ENCODE results near the gene LXN.
A peak's percentile ranks its signal among the peaks of the same experiment; 100 is the strongest.

LXN gene

GRCh38 chr3:158658889-158659288 lies 13.6 kb downstream of the LXN start:
- no peak for DNase-seq (ENCODE audit: low read depth)
- H3K4me3 ChIP-seq (replicated peaks; ENCODE audit: low read depth, low read length), result no peak overlapping the region
- no peak for TF ChIP-seq CTCF (IDR thresholded peaks at IDR 0.05; ENCODE audit: low read length, missing control alignments)

DNA sequence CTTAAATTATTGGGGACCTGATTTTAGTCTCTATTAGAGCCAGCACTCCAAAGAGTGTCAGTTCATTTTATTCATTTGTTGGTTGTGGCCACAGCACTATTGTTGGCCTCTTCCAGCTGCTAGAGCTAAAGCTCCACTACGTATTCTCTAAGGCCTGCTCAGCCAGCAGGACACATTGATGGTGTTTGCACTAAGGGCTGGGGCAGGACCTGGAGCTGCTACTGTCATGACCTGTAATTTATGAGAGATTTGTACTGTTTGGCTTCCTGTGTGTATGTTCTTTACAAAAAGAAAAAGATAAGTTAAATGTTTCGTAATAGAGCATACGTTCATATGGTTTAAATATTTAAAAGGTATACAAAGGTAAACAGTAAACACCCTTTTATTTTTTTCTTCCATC lies 20.0 kb downstream of the LXN start:
- no peak for TF ChIP-seq CTCF (IDR thresholded peaks at IDR 0.05; ENCODE audit: low read length, missing control alignments)
- H3K4me3 ChIP-seq (replicated peaks; ENCODE audit: low read depth, low read length), result no peak overlapping the region
- DNase-seq (ENCODE audit: low read depth), result no peak

GRCh38 chr3:158651192-158651591 lies 21.3 kb downstream of the LXN start:
- DNase-seq (ENCODE audit: low read depth), result no peak
- no peak overlapping the region for H3K4me3 ChIP-seq (replicated peaks; ENCODE audit: low read depth, low read length)
- TF ChIP-seq CTCF (IDR thresholded peaks at IDR 0.05; ENCODE audit: low read length, missing control alignments), result no peak

DNA sequence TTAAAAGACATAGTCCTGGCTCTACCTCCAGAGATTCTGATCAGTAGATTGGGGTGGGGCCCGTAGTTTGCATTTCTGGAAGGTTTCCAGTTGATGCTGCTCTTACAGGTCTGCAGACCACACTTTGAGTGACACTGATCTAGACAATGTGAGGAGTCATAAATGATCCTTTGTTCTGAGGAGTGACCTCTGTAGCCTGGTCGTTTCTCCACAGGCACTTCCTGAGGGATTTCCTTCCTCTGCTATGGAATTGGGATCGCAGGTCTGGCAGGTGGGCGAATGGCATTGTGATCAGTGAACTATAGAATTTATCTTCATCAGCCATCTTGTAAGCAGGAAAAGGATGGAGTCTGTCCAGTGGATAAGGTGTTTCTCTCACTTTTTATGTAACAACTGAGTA lies 22.7 kb downstream of the LXN start:
- TF ChIP-seq CTCF (IDR thresholded peaks at IDR 0.05; ENCODE audit: low read length, missing control alignments), result no peak
- no peak overlapping the region for H3K4me3 ChIP-seq (replicated peaks; ENCODE audit: low read depth, low read length)
- no peak for DNase-seq (ENCODE audit: low read depth)

GRCh38 chr3:158644345-158644908 lies 28.0 kb downstream of the LXN start, which contains the start of gene GFM1:
Gene GFM1 (plus strand): TSS chr3:158644527. CDS start chr3:158644635, 108 bp downstream.
- TF ChIP-seq CTCF (IDR thresholded peaks at IDR 0.05; ENCODE audit: low read length, missing control alignments), result peak; percentile 93
- H3K4me3 ChIP-seq (replicated peaks; ENCODE audit: low read depth, low read length), result peak within 1 kb of the TSS; percentile 73
- peak; percentile 97 for DNase-seq (ENCODE audit: low read depth)

DNA sequence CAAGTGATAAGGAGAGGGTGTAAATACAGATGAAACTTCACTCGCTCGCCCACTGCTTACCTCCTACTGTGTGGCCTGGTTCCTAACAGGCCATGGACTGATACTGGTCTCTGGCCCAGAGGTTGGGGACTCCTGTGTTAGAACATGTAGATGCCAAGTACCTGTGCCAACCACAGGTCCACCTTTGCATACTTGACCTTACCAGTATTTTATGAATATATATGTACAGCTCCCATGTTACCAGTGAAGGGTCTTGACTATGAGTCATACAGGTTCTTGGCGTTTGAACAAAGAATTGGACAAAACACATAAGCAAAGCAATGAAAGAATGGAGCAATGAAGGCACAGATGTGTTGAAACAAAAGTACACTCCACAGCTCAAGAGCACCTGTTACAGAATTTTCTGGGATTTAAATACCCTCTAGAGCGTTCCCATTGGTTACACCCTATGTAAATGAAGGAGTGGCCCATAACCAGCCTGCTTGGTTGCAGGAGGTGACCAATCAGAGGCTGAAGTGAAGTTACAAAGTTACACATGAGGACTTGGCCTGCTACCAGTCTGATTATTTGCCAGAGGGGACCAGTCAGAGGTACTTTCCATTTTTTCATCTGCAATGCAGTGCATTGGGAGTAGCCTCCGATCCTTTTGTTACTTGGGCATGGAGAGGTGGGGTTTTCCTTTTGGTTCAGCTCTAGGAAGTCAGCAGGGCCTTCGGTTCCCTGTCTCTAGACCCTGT lies 29.8 kb downstream of the LXN start:
- no peak for DNase-seq (ENCODE audit: low read depth)
- TF ChIP-seq CTCF (IDR thresholded peaks at IDR 0.05; ENCODE audit: low read length, missing control alignments), result no peak
- H3K4me3 ChIP-seq (replicated peaks; ENCODE audit: low read depth, low read length), result no peak overlapping the region

GRCh38 chr3:158642005-158642404 lies 30.4 kb downstream of the LXN start:
- TF ChIP-seq CTCF (IDR thresholded peaks at IDR 0.05; ENCODE audit: low read length, missing control alignments), result no peak
- DNase-seq (ENCODE audit: low read depth), result no peak
- no peak overlapping the region for H3K4me3 ChIP-seq (replicated peaks; ENCODE audit: low read depth, low read length)

Measured in fibroblast of pulmonary artery (primary cell).